HEK293T (cell line): Measurements from ENCODE around the gene COL12A1.
"Not testable (repeated sequence)": the region's sequence is repeated elsewhere in the genome, so short reads cannot be mapped to it uniquely, and the experiment has no call there.

Source experiments
- CTCF ChIA-PET: fragments of 350-600 bp; formaldehyde crosslinking; extraction: SDS; loops from one replicate; lab custom pipeline; 2021; ENCODE audit warnings: antibody characterized with exemption, inconsistent platforms; lab: Yijun Ruan, JAX
- POLR2A ChIA-PET: fragments of 350-600 bp; formaldehyde crosslinking; extraction: SDS; loops from one replicate; lab custom pipeline; 2020; ENCODE audit warnings: antibody characterized with exemption, inconsistent platforms; lab: Yijun Ruan, JAX
- DNase-seq: peaks from one replicate; pipeline ENCODE4 v3.0.0; 2012; ENCODE audit warnings: mixed read lengths; ENCODE audit errors: extremely low spot score
- ARNT ChIP-seq: fragments of 450-650 bp; IDR thresholded peaks from 2 replicates; pipeline ENCODE4 v1.6.1; 2017; ENCODE audit warnings: mild to moderate bottlenecking
- BHLHE40 ChIP-seq: fragments of 450-650 bp; IDR thresholded peaks from 2 replicates; pipeline ENCODE4 v1.6.1; 2016; ENCODE audit warnings: mild to moderate bottlenecking, moderate library complexity, borderline replicate concordance
- CTBP1 ChIP-seq: fragments of 450-650 bp; IDR thresholded peaks from 2 replicates; pipeline ENCODE4 v1.6.1; 2016; ENCODE audit warnings: borderline replicate concordance
- ELF4 ChIP-seq: fragments of 450-650 bp; IDR thresholded peaks from 2 replicates; pipeline ENCODE4 v1.6.1; 2017; ENCODE audit warnings: antibody characterized with exemption
- FOXA1 ChIP-seq: fragments of 450-650 bp; IDR thresholded peaks from 2 replicates; pipeline ENCODE4 v1.6.1; 2016; ENCODE audit warnings: mild to moderate bottlenecking
- FOXK2 ChIP-seq: fragments of 450-650 bp; IDR thresholded peaks from 2 replicates; pipeline ENCODE4 v1.6.1; 2016; ENCODE audit warnings: mild to moderate bottlenecking
- FOXM1 ChIP-seq: fragments of 450-650 bp; IDR thresholded peaks from 2 replicates; pipeline ENCODE4 v1.6.1; 2017; ENCODE audit warnings: mild to moderate bottlenecking, borderline replicate concordance
- HDGF ChIP-seq: fragments of 450-650 bp; IDR thresholded peaks from 2 replicates; pipeline ENCODE4 v1.6.1; 2017; ENCODE audit warnings: antibody characterized with exemption, borderline replicate concordance
- L3MBTL2 ChIP-seq: fragments of 450-650 bp; conservative IDR thresholded peaks from 2 replicates; pipeline ENCODE4 v1.6.1; 2016; ENCODE audit warnings: mild to moderate bottlenecking
- LEF1 ChIP-seq: fragments of 450-650 bp; IDR thresholded peaks from 2 replicates; pipeline ENCODE4 v1.6.1; 2017; ENCODE audit warnings: mild to moderate bottlenecking, borderline replicate concordance
- NFRKB ChIP-seq: fragments of 450-650 bp; IDR thresholded peaks from 2 replicates; pipeline ENCODE4 v1.6.1; 2016; ENCODE audit warnings: mild to moderate bottlenecking, moderate library complexity
- PKNOX1 ChIP-seq: fragments of 450-650 bp; IDR thresholded peaks from 2 replicates; pipeline ENCODE4 v1.6.1; 2016
- SP1 ChIP-seq: fragments of 450-650 bp; IDR thresholded peaks from 2 replicates; pipeline ENCODE4 v1.6.1; 2017
- SUZ12 ChIP-seq: fragments of 450-650 bp; IDR thresholded peaks from 2 replicates; pipeline ENCODE4 v1.6.1; 2016; ENCODE audit warnings: mild to moderate bottlenecking
- TARDBP ChIP-seq: fragments of 450-650 bp; IDR thresholded peaks from 2 replicates; pipeline ENCODE4 v1.6.1; 2016
- ZNF384 ChIP-seq: fragments of 450-650 bp; IDR thresholded peaks from 2 replicates; pipeline ENCODE4 v1.6.1; 2016

Gene COL12A1

GRCh38 chr6:75196081-75196687 is 9.7 kb downstream of the COL12A1 start:
- no peak for DNase-seq
- ChIA-PET POLR2A (no interaction called here), CTCF (no interaction called here)
- TF ChIP-seq PKNOX1: no peak
- no peak for TF ChIP-seq ELF4
- no peak for TF ChIP-seq FOXM1
- TF ChIP-seq NFRKB: no peak
- no peak for TF ChIP-seq SUZ12
- TF ChIP-seq ZNF384: no peak

GRCh38 chr6:75188221-75188925 is 17.5 kb downstream of the COL12A1 start:
- no peak for TF ChIP-seq HDGF
- no peak for TF ChIP-seq FOXM1
- no peak for TF ChIP-seq L3MBTL2
- TF ChIP-seq SP1: no peak
- no peak for TF ChIP-seq FOXK2
- no peak for TF ChIP-seq FOXA1
- no peak for TF ChIP-seq PKNOX1
- TF ChIP-seq TARDBP: no peak
- no peak for TF ChIP-seq SUZ12
- TF ChIP-seq CTBP1: no peak
- no peak for TF ChIP-seq ARNT
- no peak for TF ChIP-seq NFRKB
- no peak for TF ChIP-seq ELF4
- no peak for TF ChIP-seq ZNF384
- TF ChIP-seq BHLHE40: no peak
- no peak for TF ChIP-seq LEF1
- POLR2A ChIA-PET: no interaction called here
- DNase-seq: no peak
- CTCF ChIA-PET: no interaction called here

GRCh38 chr6:75186581-75186980 is 19.3 kb downstream of the COL12A1 start:
- CTCF ChIA-PET, POLR2A ChIA-PET, DNase-seq: not testable (repeated sequence)

- ChIA-PET CTCF (no interaction called here), POLR2A (no interaction called here)
- no peak for DNase-seq
- TF ChIP-seq HDGF (no peak), PKNOX1 (no peak), SUZ12 (no peak), CTBP1 (no peak), ELF4 (no peak), ZNF384 (no peak), FOXK2 (no peak)
Measured at GRCh38 chr6:75183099-75183541, 22.7 kb downstream of the COL12A1 start.

- CTCF ChIA-PET: no interaction called here
- DNase-seq: no peak
- POLR2A ChIA-PET: no interaction called here
- no peak for TF ChIP-seq ZNF384
- no peak for TF ChIP-seq SUZ12
- no peak for TF ChIP-seq PKNOX1
- no peak for TF ChIP-seq L3MBTL2
- TF ChIP-seq FOXM1: no peak
- no peak for TF ChIP-seq ARNT
- TF ChIP-seq FOXK2: no peak
- TF ChIP-seq NFRKB: no peak
- TF ChIP-seq FOXA1: no peak
- no peak for TF ChIP-seq HDGF
- TF ChIP-seq BHLHE40: no peak
- TF ChIP-seq CTBP1: no peak
- no peak for TF ChIP-seq ELF4
- TF ChIP-seq SP1: no peak
- no peak for TF ChIP-seq TARDBP
- TF ChIP-seq LEF1: no peak
Measured at GRCh38 chr6:75180864-75181263, 25.0 kb downstream of the COL12A1 start.

- TF ChIP-seq FOXM1 (no peak), CTBP1 (no peak), NFRKB (no peak), PKNOX1 (no peak), ZNF384 (no peak), SUZ12 (no peak), SP1 (no peak), HDGF (no peak)
- POLR2A ChIA-PET: no interaction called here
- no peak for DNase-seq
- CTCF ChIA-PET: interaction anchor here (0.6 kb wide), 1 partner anchor 22 kb away, joined by 3 read pairs; no protein-coding TSS in a partner anchor
Measured at GRCh38 chr6:75178757-75179156, 27.1 kb downstream of the COL12A1 start.
